Brain microvascular endothelial cell (primary cell): ENCODE measurements around the gene SLC22A9.
"Not testable (repeated sequence)": the region's sequence is repeated elsewhere in the genome, so short reads cannot be mapped to it uniquely, and the experiment has no call there.

Experiments
- DNase-seq: peaks from one replicate; pipeline ENCODE4 v3.0.0-alpha.2; 2020
- H3K27ac ChIP-seq: fragments of 250-450 bp; sonication (Bioruptor Pico); 2 replicates; pipeline ENCODE4 v1.5.1; 2020; ENCODE audit warnings: mild to moderate bottlenecking, moderate library complexity
- H3K27me3 ChIP-seq: fragments of 250-450 bp; sonication (Bioruptor Pico); replicated peaks from 2 replicates; pipeline ENCODE4 v1.5.1; 2020; ENCODE audit warnings: mild to moderate bottlenecking
- H3K36me3 ChIP-seq: fragments of 250-450 bp; sonication (Bioruptor Pico); replicated peaks from 2 replicates; pipeline ENCODE4 v1.5.1; 2020; ENCODE audit warnings: mild to moderate bottlenecking
- H3K4me3 ChIP-seq: 2 replicates; pipeline ENCODE4 v1.5.1; 2011; ENCODE audit warnings: low read depth, mild to moderate bottlenecking, control low read depth, low read length, moderate library complexity
- in situ Hi-C: cut with HindIII; loops from 2 replicates; pipeline ENCODE4 v1.10.0; 2017; ENCODE audit warnings: low sequenced_read_pairs, low pct_ligation_motif_present
- TF ChIP-seq, protein P1 (sequence below): IDR thresholded peaks from 2 replicates; pipeline ENCODE4 v1.5.1; 2011; ENCODE audit warnings: low read depth, mild to moderate bottlenecking, moderate library complexity, low read length, control low read depth, inconsistent platforms; ENCODE audit errors: missing control alignments

The SLC22A9 gene

GRCh38 chr11:63369165-63369970 is at the start of gene SLC22A9:
Gene SLC22A9 (plus strand): TSS chr11:63369785. CDS start chr11:63370057, 272 bp downstream.
- no peak within 1 kb of the TSS for H3K27ac ChIP-seq
- TF ChIP-seq, protein P1, sequence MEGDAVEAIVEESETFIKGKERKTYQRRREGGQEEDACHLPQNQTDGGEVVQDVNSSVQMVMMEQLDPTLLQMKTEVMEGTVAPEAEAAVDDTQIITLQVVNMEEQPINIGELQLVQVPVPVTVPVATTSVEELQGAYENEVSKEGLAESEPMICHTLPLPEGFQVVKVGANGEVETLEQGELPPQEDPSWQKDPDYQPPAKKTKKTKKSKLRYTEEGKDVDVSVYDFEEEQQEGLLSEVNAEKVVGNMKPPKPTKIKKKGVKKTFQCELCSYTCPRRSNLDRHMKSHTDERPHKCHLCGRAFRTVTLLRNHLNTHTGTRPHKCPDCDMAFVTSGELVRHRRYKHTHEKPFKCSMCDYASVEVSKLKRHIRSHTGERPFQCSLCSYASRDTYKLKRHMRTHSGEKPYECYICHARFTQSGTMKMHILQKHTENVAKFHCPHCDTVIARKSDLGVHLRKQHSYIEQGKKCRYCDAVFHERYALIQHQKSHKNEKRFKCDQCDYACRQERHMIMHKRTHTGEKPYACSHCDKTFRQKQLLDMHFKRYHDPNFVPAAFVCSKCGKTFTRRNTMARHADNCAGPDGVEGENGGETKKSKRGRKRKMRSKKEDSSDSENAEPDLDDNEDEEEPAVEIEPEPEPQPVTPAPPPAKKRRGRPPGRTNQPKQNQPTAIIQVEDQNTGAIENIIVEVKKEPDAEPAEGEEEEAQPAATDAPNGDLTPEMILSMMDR = no peak
- in situ Hi-C loops = no loop called here
- H3K36me3 ChIP-seq = no peaks in the 10 kb centered on the region
- H3K4me3 ChIP-seq = no peak within 1 kb of the TSS
- no peak for DNase-seq
- H3K27me3 ChIP-seq = no peaks in the 10 kb centered on the region

DNA sequence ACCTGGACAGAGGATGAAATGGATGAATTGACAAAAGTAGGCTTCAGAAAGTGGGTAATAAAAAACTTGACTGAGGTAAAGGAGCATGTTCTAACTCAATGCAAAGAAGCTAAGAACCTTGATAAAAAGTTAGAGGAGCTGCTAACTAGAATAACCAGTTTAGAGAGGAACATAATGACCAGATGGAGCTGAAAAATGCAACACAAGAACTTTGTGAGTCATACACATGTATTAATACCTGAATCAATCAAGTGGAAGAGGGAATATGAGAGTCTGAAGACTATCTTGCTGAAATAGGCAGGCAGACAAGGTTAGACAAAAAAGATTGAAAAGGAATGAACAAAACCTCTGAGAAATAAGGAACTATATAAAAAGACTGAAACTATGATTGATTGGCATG is 47.9 kb upstream of the SLC22A9 start:
- in situ Hi-C loops = no loop called here

DNA sequence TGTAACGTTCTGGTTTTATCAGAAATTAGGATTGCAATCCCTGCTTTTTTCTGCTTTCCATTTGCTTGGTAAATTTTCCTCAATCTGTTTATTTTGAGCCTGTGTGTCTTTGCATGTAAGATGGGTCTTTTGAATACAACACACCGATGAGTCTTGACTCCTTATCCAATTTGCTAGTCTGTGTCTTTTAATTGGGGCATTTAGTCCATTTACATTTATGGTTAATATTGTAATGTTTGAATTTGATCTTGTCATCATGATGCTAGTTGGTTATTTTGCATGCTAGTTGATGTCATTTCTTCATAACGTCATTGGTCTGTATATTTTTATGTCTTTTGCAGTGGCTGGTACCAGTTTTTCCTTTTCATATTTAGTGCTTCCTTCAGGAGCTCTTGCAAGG is 34.5 kb upstream of the SLC22A9 start:
- in situ Hi-C loops, H3K36me3 ChIP-seq, H3K27me3 ChIP-seq, H3K27ac ChIP-seq, H3K4me3 ChIP-seq, DNase-seq: not testable (repeated sequence)

More for the DNA sequence above, 47.9 kb upstream of the SLC22A9 start:
- H3K27ac ChIP-seq = no peak overlapping the region
- TF ChIP-seq, protein P1 = no peak
- no peak for DNase-seq
- no peaks in the 10 kb centered on the region for H3K36me3 ChIP-seq
- H3K27me3 ChIP-seq = no peaks in the 10 kb centered on the region
- no peak overlapping the region for H3K4me3 ChIP-seq

DNA sequence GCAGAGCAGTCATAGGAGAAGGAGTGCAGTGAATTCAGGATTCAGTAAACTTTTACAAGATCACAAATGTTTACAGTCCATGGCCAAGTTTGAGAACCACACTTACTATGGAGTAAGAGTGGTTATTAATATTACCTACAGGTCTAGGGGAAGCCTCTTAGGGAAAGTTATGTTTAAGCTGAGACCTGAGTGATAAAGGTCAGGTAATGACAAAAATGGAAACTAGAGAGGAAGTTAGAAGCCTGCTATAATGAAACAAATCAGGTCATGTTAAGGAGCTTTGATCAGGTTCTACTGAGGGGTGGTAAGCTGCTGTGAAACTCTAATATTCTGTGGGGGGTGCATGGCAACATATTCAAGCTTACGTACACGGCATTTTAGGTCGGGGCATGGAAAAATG is 32.5 kb upstream of the SLC22A9 start:
- Histone ChIP-seq H3K27me3 (no peaks in the 10 kb centered on the region), H3K4me3 (no peak overlapping the region), H3K36me3 (no peaks in the 10 kb centered on the region), H3K27ac (no peak overlapping the region)
- in situ Hi-C loops = no loop called here
- no peak for DNase-seq
- TF ChIP-seq, protein P1 = no peak

DNA sequence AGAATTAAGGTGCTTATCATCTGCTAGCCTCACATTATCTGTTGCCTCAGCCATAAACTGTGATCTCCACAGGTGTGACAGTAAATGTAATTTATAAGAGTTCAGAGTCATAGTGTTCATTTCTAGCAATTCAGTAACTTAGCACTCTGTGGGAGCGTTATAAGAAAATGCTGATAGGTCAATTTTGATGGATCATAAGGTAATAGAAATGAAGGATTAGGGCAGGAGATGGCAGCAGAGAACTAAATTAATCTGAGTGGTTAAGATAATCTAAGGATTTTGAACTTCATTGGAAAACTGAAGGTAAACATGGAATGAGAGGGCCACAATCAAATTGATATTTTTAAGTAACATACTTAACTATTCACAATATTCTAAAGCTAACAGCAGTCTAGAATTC is 26.5 kb upstream of the SLC22A9 start:
- TF ChIP-seq, protein P1 = no peak
- Histone ChIP-seq H3K27ac (no peak overlapping the region), H3K36me3 (no peaks in the 10 kb centered on the region), H3K27me3 (no peaks in the 10 kb centered on the region), H3K4me3 (no peak overlapping the region)
- DNase-seq = no peak
- in situ Hi-C loops = no loop called here

DNA sequence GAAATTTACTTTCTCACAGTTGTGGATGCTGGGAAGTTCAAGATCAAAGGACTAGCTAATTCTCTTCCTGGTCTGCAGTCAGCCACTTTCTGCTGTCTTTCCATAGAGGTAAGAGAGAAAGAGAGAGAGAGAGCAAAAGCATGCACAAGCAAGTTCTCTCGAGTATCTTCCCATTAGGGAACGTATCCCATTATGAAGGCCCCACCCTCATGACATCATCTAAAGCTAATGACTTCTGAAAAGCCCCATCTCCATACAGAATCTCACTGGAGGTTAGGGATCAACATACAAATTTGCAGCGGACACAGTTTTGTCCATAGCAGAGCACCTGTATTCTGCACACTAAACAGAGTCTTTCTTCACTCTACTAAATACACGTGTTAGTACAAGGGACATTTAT is 17.4 kb upstream of the SLC22A9 start:
- TF ChIP-seq, protein P1 = no peak
- in situ Hi-C loops = no loop called here
- Histone ChIP-seq H3K27me3 (no peaks in the 10 kb centered on the region), H3K27ac (no peak overlapping the region), H3K36me3 (no peaks in the 10 kb centered on the region), H3K4me3 (no peak overlapping the region)
- no peak for DNase-seq
